HG03378 (cell line): Measurements from ENCODE around the gene HIPK4.
"Not testable (repeated sequence)": the region's sequence is repeated elsewhere in the genome, so short reads cannot be mapped to it uniquely, and the experiment has no call there.

ENCODE experiments used
- ATAC-seq: cut with Tn5 transposase; IDR thresholded peaks from one replicate; pipeline ENCODE4 v1.9.1; 2021; ENCODE audit warnings: mild to moderate bottlenecking, moderate library complexity; ENCODE audit not compliant: unreplicated experiment

The HIPK4 gene

DNA sequence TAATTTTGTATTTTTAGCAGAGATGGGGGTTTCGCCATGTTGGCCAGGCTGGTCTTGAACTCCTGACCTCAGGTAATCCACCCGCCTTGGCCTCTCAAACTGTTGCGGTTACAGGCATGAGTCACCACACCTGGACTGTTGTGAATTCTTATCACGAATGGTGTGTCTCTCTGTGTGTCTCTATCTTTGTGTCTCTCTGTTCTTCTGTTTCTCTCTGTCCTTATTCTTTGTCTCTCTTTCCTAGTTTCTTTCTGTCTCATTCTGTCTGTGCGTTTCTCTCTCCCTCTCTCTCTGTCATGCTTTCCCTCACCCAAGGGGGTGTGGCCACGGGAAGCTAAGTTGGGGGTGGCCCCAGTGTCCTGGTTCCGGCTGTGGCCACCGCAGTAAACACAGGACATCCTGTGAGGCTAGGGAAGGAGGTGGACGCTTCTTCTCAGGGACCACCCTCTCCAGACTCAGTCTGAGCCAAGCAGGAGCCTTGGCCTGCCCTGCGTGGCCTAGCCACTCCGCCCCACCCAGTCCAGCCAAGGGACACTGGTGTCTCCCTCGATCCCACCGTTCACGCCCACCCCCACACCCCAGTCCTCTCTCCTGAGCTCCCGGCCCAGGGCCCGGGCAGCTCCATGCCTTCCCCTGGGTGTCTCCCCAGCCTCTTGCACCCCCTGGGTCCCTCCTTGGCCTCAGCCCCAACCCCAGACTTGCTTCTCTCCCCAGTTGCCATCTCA, 27.1 kb upstream of the HIPK4 start:
- no peak for ATAC-seq

DNA sequence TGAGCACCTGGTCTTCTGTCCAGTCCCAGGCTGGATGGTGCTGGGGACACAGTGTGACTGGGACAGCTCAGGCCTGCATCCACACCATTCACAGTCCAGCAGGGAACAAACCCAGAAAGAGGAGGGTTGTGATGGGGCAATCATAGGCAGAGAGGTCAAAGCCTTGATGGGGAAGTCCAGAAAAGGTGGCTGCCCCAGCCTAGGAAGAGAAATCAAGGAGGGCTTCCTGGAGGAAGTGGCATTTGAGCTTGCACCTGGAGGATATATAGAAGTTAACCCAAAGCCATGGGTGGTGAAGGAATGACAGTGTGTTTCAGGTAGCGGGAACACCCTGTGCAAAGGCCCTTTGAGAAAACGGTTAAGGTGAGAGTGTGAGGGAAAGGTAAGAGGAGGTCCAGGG, 25.8 kb upstream of the HIPK4 start:
- no peak for ATAC-seq

DNA sequence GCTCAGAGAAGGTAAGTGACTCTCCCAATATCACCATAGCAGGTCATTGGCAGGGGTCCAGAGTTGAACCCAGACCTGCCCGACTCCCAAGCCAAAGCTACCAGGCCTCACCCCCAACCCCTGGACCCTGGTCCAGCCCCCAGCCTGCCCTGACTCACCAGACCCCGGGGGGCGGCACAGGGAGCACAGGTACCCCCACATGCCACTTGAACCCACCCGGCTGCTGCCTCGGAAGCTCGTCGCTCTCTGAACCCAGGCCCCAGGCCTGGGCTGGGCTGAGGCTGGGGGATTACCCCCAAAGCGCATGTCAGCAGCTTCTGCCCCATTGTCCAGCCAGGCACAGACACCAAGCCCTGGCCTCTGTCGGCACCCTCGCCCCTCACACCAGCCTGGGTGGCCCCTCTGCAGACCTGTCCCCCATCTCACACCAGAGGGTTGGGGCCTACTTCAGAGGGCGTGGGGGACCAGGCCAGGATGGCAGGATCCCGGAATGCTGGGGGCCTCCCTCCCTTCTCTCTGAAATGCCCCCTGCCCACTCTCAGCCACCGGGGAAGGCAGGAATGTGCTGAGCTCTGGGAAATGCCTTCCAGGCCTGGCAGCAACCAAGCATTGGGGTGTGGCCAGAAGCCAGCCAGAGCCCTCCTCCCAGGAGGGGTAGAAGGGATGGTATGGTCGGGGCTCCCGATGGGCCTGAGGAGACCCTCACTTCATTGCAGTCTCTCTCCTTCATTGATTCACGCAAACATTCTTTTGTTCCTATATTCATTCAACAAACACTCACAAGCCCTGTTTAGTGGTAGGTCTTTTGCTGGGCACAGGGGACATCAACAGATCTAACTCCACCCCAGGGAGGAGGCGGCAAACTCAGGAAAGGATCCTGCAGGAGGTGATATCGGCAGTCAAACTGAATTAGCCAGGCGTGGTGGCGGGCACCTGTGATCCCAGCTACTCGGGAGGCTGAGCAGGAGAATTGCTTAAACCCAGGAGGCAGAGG, 24.9 kb upstream of the HIPK4 start:
- ATAC-seq = no peak

DNA sequence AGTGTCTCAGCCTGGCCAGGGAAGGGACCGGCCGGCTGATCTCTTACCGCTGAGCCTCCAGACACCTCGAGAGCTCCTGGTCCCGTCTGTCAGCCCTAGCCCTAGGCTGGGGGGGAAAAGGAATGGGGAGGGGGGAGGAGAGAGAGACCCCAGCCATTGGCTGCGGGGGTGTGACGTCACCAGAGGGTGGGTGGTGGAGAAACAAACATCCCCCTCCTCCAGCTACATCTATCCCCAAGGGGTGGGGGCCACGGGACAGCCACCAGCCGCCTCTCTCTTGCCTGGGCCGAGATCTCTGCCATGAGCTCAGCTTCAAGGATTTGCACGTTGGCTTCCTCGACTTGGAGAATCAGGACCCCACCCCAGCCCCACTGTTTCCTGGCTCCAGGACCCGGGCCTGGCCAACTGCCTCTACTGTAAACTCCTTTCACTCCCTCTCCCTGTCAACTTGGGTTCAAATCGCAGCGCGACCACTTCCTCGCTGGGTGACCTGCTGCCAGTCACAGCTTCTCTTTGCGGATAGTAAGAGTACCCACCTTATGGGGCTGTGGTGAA, 23.4 kb upstream of the HIPK4 start, which contains the start of gene PRX:
TSS of gene PRX (minus strand) at position 88 of the 555 bp plus-strand sequence. CDS start 5,446 bp downstream, outside the sequence.
- ATAC-seq = no peak

DNA sequence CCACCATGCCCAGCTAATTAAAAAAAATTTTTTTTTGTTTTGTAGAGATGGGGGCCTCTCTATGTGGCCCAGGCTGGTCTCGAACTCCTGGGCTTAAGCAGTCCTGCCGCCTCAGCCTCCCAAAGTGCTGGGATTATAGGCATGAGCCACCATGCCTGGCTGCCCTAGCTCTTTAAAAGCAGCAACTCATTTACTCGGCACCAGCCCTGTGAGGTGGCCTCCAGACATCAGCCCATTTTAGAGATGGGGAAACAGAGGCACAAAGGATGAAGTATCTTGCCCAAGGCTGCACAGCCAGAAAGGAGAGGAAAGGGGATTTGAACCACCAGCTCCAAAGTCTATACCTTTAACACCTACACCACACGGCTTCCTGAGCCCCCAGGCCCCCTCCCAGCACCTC, 22.9 kb upstream of the HIPK4 start:
- ATAC-seq = no peak

DNA sequence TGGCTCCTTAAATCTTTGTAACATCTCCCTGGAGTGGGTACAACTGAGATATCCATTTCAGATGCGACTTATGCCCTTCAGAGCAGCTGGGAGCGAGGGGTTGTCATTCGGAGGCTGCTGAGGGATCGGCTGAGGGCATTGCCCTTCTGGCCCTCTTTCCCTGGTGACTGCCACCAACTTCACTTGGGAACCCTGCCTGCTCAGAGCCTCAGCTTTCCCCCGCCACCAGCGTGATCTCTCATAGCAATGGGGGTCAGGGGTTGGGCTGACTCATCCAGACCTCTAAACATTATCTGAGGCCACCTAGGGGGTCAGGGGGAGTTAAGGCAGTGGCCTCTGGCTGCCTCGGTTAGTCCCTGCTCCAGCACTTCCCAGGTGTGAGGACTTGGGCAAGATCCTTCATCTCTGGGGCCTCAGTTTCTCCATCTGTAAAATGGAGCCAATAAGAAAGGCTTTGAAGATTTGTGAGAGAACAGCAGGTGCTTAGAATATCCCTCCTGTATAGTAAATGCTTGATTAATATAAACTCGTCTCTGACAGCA, 22.0 kb upstream of the HIPK4 start:
- ATAC-seq = no peak

DNA sequence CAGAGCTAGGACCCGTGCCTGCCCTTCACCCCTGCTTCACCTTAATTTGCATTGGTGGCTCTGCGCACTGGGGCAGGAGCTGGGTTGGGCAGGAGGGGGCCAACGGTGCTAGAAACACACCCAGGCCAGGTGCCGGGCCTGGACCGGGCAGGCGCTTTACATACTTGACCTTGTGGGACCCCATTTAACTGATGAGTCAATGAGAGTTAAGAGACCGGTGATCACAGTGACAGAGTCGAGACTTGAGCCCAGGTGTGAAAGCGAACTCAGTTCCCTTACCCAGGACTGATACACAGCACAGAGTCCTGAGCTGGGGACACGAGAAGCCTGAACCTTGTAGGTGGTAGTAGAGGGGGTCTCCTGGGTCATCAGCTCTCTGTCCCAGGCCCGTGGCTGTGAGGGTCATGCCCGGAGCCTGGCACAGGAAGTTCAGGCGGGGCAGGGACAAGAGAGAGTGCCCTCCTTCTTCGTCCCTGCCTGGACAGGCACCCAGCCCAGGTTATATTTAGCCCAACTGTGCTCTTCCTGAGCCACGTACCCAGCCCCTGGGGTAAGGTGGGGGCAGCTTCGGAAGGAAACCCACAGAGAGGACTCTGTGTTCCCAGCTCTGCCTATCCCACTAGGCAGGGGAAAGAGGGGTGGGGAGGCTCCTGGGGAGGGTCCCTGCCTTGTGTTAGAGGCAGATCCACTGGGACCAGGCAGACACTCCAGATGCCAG, 21.3 kb upstream of the HIPK4 start:
- ATAC-seq = no peak

DNA sequence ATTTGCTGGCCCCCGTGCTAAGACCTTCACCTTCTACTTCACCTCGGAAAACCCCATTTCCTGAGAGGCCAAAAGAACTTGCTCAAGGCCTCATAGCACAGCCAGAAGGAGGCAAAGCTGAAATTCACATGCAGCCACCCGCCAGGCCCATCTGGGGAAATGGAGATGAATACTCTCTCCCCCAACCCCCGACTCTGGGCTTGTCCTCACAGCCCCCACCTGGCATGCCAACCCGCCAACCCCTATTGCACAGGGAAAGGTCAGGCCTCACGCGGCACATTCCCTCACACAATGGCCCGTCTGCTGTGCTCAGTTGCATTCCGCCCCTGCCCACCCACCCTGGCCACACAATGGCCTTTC, 20.0 kb upstream of the HIPK4 start:
- ATAC-seq = no peak

DNA sequence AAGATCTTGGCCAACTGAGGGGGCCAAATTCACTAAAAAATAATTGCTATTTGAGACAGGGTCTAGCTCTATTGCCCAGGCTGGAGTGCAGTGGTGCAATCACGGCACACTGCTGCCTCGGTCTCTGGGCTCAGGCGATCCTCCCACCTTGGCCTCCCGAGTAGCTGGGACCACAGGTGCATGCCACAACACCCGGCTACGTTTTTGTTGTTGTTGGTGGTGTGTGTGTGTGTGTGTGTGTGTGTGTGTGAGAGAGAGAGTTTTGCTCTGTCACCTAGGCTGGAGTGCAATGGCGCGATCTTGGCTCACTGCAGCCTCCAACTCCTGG, 18.6 kb upstream of the HIPK4 start:
- ATAC-seq = not testable (repeated sequence)

DNA sequence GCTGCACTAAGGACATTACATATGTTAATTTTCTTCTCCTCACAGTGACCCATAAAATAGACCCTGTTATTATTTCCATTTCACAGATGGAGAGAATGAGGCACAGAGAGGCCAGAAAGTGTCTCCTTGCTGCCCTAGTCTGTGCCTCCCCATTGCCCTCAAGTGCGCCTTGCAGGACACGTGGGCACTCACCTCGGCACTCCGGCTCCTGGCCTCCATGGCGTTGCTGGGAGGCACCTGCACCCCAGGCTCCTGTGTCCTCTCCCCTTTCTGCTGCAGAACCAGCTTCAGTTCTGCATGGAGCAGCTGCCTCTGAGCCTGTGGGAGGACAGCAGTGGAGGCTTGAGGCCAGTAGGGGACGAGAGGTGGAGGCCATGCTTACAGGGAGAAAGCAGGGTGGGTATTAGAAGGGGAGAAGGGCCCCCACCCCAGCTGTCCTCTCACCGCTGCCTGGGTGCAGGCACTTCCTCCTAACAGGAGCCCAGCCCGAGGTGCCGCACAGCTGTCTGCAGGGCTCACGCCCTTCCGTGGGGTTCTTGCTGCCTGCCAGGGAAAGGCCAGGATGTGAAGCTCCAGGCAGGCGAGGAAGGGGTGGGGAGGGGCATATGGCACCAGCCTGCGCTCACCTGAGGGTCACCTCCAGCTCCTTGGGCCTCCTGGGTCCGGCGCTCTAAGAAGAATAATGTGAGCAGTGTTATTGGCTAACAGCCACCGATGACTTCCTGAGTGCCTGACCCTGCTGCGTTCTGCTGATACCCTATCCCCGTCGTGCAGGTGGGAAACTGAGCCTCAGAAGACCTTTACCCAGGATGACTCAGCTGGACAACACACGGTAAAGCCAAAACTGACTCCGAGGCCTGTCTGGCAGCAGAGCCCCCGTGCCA, 18.0 kb upstream of the HIPK4 start:
- no peak for ATAC-seq

DNA sequence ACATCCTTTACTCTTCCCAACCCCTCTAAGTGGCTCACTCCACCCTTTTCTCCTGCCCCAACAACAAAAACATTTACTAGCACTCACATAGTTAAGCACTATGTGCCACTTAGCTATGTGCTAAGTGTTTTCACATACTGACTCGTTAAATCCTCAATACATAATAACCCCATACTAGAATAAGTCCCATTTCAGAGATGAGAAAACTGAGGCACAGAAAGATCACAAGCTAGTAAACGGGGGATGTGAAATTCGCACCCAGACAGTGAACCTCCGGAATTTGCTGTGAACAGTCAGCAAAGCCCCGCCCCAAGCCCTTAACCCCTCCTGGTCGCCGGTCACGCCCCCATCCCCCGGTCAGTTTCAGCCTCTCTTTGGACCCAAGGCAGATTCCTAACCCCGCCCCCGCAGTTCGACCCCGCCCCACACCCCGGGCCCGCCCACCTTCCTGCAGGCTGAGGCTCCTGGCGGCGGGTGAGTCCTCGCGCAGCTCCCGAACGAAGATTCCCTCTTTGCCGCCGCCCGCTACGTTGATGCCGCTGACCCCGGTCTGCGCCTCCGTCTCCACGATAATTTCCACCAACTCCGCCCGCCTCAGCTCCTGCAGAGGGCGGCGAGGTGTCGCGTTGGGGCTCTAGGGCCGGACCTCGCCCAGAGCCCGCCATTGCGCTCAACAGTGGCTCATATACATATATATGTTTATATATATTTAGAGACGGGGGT, 13.4 kb upstream of the HIPK4 start:
- ATAC-seq = no peak

DNA sequence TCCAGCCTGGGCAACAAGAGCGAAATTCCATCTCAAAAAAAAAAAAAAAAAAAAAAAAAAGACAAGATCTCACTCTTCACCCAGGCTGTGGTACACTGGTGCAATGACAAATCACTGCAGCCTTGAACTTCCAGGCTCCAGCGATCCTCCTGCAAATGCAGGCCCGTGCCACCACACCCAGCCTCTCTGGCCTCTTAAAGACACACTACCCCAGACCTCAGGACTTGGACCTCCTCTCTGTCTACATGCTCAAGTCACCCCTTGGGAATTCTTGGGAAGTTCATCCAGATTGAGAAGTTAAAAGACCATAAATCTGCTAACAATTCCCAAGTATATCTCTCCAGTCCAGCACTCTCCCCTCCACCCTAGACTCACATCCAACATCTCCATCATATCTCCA, 10.6 kb upstream of the HIPK4 start:
- no peak for ATAC-seq

DNA sequence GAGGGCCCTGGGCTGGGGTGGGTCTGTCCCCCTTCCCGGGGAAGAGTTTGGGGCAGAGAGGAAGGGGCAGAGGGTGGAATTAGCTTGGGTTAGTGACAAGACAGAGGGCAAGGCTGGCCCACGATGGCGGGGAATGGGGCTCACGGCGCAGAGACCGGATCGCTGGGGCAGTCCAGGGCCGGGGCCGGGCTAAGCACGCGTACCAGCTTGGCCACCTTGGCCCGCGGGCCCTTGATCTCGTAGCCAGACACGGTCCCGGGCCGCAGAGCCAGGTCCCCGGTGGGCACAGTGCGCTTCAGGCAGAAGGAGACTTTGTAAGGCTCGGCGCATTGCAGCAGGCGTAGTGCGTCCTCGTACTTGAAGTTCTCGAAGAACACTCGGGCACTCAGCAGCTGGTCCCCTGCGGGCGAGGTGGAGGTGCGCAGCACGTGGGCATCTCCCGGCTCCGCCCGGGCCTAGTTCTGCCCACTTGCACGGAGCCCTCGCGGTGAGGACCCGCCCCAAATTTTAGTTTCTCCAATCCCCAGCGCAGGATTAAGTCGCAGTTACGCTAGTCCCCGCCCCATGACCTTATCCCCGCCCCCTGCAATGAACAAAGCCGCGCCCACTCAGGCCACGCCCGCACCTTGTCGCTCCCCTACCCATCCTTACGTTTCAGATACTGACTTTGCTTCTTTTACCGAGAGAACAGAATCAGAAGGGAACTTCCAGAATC, 8.6 kb upstream of the HIPK4 start:
- no peak for ATAC-seq

DNA sequence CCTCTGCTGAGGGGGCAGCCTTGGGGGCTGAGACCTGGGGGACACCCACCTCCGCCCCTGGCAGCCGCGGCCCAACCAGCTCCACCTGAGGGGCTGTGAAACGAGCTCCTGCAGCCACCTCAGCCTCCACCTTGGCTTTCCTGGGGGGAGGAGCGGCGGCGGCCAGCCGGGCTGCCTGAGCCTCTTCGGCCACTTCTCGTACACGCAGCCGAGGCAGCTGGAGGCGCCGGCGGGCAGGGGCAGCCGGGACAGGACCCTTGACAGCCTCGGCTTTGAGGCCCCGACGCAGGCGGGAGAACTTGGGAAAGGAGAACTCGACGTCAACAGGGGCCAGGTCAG, 7.6 kb upstream of the HIPK4 start:
- ATAC-seq = no peak

DNA sequence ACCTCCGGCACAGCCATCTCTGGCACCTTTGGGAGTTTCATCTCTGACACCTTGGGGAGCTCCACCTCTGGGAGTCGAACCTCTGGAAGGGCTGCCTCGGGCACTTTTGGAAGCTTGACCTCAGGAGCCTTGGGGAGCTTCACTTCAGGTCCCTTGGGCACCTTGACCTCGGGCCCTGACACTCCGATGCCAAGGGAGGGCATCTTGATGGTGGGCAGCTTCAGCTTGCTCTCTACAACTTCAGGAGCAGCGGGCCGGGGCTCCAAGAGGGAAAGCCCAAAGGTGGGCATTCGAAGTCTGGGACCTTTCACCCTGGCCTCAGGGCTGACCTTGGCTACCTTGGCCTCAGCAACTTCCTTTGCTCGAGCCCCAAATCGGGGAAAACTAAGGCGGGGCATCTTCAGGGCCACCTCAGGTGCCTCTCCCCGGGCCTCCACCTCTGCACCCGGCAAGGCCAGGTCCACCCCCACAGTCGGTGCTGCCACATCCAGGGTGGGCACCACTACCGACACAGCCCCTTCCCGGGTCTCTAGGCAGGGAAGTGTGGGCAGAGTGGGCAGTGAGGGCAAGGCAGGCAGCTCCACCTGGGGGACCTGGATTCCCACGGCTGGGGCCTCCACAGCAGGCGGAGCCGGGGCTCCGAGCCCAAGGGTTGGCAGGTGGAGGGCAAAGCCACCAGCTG, 7.0 kb upstream of the HIPK4 start:
- no peak for ATAC-seq

DNA sequence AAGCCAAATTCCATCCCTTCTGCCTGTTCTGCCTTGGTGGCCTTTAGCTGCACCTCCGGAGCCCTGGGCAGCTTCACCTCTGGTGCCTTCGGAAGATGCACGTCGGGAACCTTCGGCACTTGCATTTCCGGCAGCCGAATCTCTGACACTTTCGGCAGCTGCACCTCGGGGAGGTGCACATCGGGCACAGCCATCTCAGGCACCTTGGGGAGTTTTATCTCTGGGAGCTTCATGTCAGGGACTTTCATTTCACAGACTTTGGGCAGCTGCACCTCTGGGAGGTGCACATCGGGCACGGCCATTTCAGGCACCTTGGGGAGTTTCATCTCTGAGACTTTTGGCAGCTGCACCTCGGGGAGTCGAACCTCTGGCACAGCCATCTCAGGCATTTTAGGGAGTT, 6.0 kb upstream of the HIPK4 start:
- ATAC-seq = no peak

DNA sequence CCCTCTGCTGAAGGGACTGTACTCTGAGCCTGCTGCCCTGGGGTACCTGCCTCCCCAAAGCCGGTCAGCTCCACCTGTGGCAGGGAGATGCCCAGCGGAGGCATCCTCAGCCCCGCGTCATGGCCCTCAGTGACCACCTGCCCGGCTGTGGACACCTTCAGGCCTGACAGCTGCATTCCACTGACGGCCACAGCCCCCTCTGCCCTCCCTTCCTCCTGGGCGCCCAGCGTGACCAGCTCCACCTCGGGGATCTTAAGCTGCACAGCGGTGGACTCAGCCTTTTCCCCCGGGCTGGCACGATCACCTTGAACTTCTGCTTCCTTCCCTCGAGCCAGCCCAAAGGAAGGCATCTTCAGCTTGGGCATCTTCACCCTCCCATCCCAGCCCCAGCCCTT, 4.8 kb upstream of the HIPK4 start:
- no peak for ATAC-seq
